ENCODE data around the gene NANOS3. TPM values are rescaled to one million over a fixed set of nuclear protein-coding genes. Genes with fewer than 3 reads are reported as not detected.
A peak's percentile ranks its signal among the peaks of the same experiment; 100 is the strongest.
"Not testable (repeated sequence)": the region's sequence is repeated elsewhere in the genome, so short reads cannot be mapped to it uniquely, and the experiment has no call there.

Gene NANOS3
- total and polyA plus RNA-seq, 5 donors from 2014 or later = not detected

DNA sequence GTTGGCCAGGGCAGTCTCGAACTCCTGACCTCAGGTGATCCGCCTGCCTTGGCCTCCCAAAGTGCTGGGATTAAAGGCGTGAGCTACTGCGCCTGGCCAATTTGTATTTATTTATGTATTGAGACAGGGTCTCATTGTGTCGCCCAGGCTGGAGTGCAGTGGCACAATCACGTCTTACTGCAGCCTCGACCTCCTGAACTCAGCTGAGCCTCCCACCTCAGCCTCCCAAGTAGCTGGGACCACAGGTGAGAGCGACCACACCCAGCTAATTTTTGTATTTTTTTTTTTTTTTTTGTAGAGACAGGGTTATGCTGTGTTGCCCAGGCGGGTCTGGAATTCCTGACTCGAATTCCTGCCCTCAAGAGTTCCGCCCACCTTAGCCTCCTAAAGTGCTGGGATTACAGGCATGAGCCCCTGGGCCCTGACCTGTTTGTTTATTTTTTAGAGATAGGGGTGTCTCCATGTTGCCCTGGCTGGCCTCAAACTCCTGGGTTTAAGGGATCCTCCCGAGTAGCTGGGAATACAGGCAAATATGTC lies 24.7 kb upstream of the NANOS3 start:
- not testable (repeated sequence) for H3K9me3 ChIP-seq (ENCODE audit: control insufficient read depth in 2 of 2, low read length in 2 of 2); DNase-seq; ATAC-seq (ENCODE audit: low read depth in 2 of 2); H3K36me3 Mint-ChIP-seq; H3K27ac Mint-ChIP-seq; H3K4me3 ChIP-seq (ENCODE audit: low read depth, low read length); H3K9me3 Mint-ChIP-seq; H3K4me3 Mint-ChIP-seq; H3K27ac ChIP-seq (ENCODE audit: insufficient read depth, low read length, poor library complexity, severe bottlenecking); H3K36me3 ChIP-seq (ENCODE audit: control insufficient read depth, insufficient read depth, low read length); H3K27me3 ChIP-seq (ENCODE audit: control insufficient read depth, insufficient read depth, low read length); H3K27me3 Mint-ChIP-seq
- H3K4me1 ChIP-seq (ENCODE audit: control insufficient read depth, insufficient read depth, low read length, poor library complexity, severe bottlenecking) = peaks cover 25% of the 10 kb centered on the region
- peaks cover 5 to 25% (median 12%) of the 10 kb centered on the region in 4 donors for H3K4me1 Mint-ChIP-seq

DNA sequence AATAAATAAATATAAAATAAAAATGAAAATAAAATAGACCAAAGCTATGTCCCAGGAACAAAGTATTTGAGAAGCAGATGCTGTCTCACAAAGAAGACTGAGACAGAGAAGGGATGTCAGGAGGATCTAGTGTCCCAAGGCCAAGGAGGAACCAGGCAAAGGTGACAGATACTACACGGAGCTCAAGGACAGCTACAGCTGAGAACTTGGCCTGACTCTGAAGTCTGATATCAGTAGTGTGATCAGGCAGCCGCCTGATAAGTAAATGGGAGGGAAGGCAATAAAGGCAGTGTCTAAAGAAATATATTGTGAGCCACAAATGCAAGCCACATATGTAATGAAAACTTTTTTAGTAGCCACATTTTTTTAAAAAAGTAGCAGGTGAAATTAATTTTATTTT lies 20.4 kb upstream of the NANOS3 start:
- no peak overlapping the region for H3K27ac ChIP-seq (ENCODE audit: insufficient read depth, low read length, poor library complexity, severe bottlenecking)
- Mint-ChIP-seq H3K27me3 (no peaks in the 10 kb centered on the region), H3K27ac (peak overlapping the region in 1 of 3 donors; percentile 7), H3K4me3 (no peak overlapping the region), H3K9me3 (no peaks in the 10 kb centered on the region), H3K36me3 (peaks cover 4% of the 10 kb centered on the region), H3K4me1 (peaks cover 0 to 15% (median 7%) of the 10 kb centered on the region in 4 donors)
- no peaks in the 10 kb centered on the region for H3K36me3 ChIP-seq (ENCODE audit: control insufficient read depth, insufficient read depth, low read length)
- no peak overlapping the region for H3K4me3 ChIP-seq (ENCODE audit: low read depth, low read length)
- no peaks in the 10 kb centered on the region for H3K27me3 ChIP-seq (ENCODE audit: control insufficient read depth, insufficient read depth, low read length)
- H3K9me3 ChIP-seq (ENCODE audit: control insufficient read depth in 2 of 2, low read length in 2 of 2) = no peaks in the 10 kb centered on the region
- DNase-seq (no peak), ATAC-seq (ENCODE audit: low read depth in 2 of 2) (no peak)
- H3K4me1 ChIP-seq (ENCODE audit: control insufficient read depth, insufficient read depth, low read length, poor library complexity, severe bottlenecking) = peaks cover 3% of the 10 kb centered on the region

DNA sequence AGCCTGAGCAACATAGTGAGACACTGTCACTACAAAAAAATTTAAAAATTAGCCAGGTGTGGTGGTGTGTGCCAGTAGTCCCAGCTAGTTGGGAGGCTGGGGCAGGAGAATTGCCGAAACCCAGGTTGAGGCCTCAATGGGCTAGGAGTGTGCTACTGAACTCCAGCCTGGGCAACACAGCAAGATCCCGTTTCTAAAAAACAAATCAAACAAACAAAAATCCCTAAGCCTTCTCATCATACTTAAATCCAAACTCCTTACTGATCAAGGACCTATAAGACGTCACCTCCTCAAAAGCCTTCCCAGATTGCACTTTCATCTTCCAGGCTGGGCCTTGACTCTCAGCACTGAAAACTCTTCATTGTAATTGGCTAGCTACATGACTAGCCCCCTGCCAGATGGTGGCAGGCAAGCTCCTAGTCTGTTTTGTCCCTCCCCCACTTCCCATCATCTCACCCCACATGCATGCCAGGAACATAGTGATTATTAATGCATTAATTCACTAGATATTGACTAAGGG lies 17.5 kb upstream of the NANOS3 start:
- DNase-seq (no peak), ATAC-seq (ENCODE audit: low read depth in 2 of 2) (no peak)
- Histone ChIP-seq H3K4me3 (ENCODE audit: low read depth, low read length) (no peak overlapping the region), H3K27me3 (ENCODE audit: control insufficient read depth, insufficient read depth, low read length) (peaks cover 5% of the 10 kb centered on the region), H3K9me3 (ENCODE audit: control insufficient read depth in 2 of 2, low read length in 2 of 2) (no peaks in the 10 kb centered on the region), H3K4me1 (ENCODE audit: control insufficient read depth, insufficient read depth, low read length, poor library complexity, severe bottlenecking) (peaks cover 15% of the 10 kb centered on the region), H3K27ac (ENCODE audit: insufficient read depth, low read length, poor library complexity, severe bottlenecking) (no peak overlapping the region), H3K36me3 (ENCODE audit: control insufficient read depth, insufficient read depth, low read length) (no peaks in the 10 kb centered on the region)
- peaks cover 4 to 40% (median 22%) of the 10 kb centered on the region in 4 donors for H3K4me1 Mint-ChIP-seq
- H3K4me3 Mint-ChIP-seq = peak overlapping the region in 2 of 4 donors; percentile 32 to 51
- H3K27ac Mint-ChIP-seq = peak overlapping the region in 1 of 3 donors; percentile 44
- H3K36me3 Mint-ChIP-seq = peaks cover 4% of the 10 kb centered on the region
- peaks cover 21% of the 10 kb centered on the region for H3K27me3 Mint-ChIP-seq
- no peaks in the 10 kb centered on the region for H3K9me3 Mint-ChIP-seq

DNA sequence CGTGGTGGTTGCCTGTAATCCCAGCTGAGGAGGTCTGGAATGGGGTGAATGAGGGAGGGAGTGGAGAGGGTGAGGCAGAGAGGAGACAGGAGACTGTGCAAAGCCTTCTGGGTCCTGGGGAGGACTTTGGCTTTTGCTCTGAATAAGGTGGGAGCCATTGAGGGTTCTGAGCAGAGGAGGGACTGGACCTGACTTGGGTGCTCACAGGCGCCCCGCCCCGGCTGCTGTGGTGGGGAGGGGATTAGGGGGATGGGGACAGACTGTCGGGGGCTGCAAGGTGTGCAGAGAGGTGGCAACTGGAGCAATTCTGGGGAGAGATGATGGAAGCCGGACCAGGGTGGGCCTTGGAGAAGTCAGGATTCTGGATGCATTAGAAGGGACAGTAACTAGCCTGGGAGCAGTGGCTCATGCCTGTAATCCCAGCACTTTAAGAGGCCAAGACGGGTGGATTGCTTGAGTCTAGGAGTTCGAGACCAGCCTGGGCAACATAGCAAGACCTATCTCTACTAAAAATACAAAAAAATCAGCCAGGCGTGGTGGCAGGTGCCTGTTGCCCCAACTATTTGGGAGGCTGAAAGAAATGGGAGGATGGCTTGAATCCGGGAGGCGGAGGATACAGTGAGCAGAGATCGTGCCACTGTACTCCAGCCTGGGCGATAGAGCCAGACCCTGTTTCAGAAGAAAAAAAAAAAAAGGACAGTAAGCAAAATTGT lies 16.1 kb upstream of the NANOS3 start:
- peak overlapping the region; percentile 66 to 98 (median 96) for H3K27ac Mint-ChIP-seq
- ATAC-seq (ENCODE audit: low read depth in 2 of 2) = no peak
- H3K36me3 ChIP-seq (ENCODE audit: control insufficient read depth, insufficient read depth, low read length) = no peaks in the 10 kb centered on the region
- peaks cover 24% of the 10 kb centered on the region for H3K27me3 Mint-ChIP-seq
- peaks cover 22% of the 10 kb centered on the region for H3K4me1 ChIP-seq (ENCODE audit: control insufficient read depth, insufficient read depth, low read length, poor library complexity, severe bottlenecking)
- H3K36me3 Mint-ChIP-seq = peaks cover 4% of the 10 kb centered on the region
- no peak for DNase-seq
- H3K27me3 ChIP-seq (ENCODE audit: control insufficient read depth, insufficient read depth, low read length) = peaks cover 7% of the 10 kb centered on the region
- H3K27ac ChIP-seq (ENCODE audit: insufficient read depth, low read length, poor library complexity, severe bottlenecking) = peak overlapping the region; percentile 97
- no peaks in the 10 kb centered on the region for H3K9me3 ChIP-seq (ENCODE audit: control insufficient read depth in 2 of 2, low read length in 2 of 2)
- peaks cover 6 to 43% (median 25%) of the 10 kb centered on the region in 4 donors for H3K4me1 Mint-ChIP-seq
- no peaks in the 10 kb centered on the region for H3K9me3 Mint-ChIP-seq
- peak overlapping the region; percentile 85 to 97 (median 92) for H3K4me3 Mint-ChIP-seq
- H3K4me3 ChIP-seq (ENCODE audit: low read depth, low read length) = peak overlapping the region; percentile 78

DNA sequence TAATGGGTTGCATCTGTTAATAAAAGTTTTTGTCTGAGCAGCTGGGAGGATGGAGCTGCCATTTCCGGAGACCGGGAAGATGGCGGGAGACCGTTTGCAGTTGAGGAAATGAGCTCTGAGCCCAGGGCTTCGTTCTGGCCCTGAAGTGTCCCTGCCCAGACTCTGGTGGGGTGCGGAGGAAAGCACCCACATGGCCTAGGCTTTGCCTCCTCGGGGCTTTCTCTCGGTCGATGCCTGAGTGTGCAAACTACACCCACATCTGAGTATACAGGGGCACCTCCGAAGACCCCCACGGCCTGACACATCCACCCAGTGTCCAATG lies 15.6 kb upstream of the NANOS3 start:
- peaks cover 6 to 46% (median 28%) of the 10 kb centered on the region in 4 donors for H3K4me1 Mint-ChIP-seq

DNA sequence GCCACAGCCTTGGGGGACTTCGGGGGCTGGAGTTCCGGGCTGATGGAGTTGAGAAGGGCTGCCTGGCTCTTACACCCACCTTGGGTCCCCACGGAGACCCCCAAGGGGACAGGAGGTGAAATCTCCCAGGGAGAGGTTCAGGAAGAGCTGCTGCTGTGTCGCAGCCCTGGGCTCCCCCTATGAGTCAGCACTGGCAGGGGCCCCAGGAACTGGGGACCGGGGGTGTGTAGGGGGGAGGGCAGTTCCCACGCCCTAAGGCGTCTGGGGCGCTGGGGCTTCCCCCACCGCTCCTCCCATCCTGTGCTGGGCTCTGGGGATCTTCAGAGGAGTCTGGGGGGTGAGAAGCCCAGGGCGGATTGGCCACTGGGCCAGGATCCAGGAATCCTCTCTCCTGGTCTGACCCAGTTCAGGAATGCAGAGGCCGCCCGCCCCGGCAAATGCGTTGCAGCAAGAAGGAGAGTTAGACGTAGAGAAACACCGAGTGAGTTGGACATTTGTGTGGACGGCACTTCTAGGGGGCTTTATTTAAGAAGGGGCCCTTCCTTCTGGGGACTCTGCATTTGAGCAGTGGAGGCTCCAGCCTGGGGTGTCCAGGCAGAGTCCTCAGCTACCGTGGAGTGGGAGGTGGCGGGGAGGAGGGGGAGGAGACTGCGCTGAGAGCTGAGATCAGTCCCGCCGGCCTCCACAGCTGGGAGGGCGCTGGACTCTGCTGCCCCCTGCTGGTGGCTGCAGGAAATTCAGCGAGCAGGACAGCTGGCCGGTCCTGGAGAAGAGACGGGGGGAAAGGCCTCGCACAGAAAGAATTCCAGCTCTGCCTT lies 15.0 kb upstream of the NANOS3 start:
- H3K4me3 ChIP-seq (ENCODE audit: low read depth, low read length) = peak overlapping the region; percentile 78
- ATAC-seq (ENCODE audit: low read depth in 2 of 2) (peak; percentile 84 to 86), DNase-seq (peak; percentile 83 to 87 (median 85))
- H3K4me1 ChIP-seq (ENCODE audit: control insufficient read depth, insufficient read depth, low read length, poor library complexity, severe bottlenecking) = peaks cover 27% of the 10 kb centered on the region
- Mint-ChIP-seq H3K4me1 (peaks cover 6 to 51% (median 29%) of the 10 kb centered on the region in 4 donors), H3K27ac (peak overlapping the region; percentile 93 to 98 (median 96)), H3K36me3 (peaks cover 4% of the 10 kb centered on the region), H3K27me3 (peaks cover 31% of the 10 kb centered on the region), H3K9me3 (peaks cover 0 to 1% (median 0%) of the 10 kb centered on the region in 7 donors), H3K4me3 (peak overlapping the region; percentile 85 to 97 (median 92))
- H3K36me3 ChIP-seq (ENCODE audit: control insufficient read depth, insufficient read depth, low read length) = no peaks in the 10 kb centered on the region
- no peaks in the 10 kb centered on the region for H3K9me3 ChIP-seq (ENCODE audit: control insufficient read depth in 2 of 2, low read length in 2 of 2)
- H3K27me3 ChIP-seq (ENCODE audit: control insufficient read depth, insufficient read depth, low read length) = peaks cover 15% of the 10 kb centered on the region
- peak overlapping the region; percentile 97 for H3K27ac ChIP-seq (ENCODE audit: insufficient read depth, low read length, poor library complexity, severe bottlenecking)

More for the DNA sequence above, 15.6 kb upstream of the NANOS3 start:
- H3K27me3 Mint-ChIP-seq = peaks cover 28% of the 10 kb centered on the region
- no peaks in the 10 kb centered on the region for H3K36me3 ChIP-seq (ENCODE audit: control insufficient read depth, insufficient read depth, low read length)
- DNase-seq (peak in 1 of 3 donors; percentile 13), ATAC-seq (ENCODE audit: low read depth in 2 of 2) (peak; percentile 4 to 5)
- H3K36me3 Mint-ChIP-seq = peaks cover 4% of the 10 kb centered on the region
- peaks cover 10% of the 10 kb centered on the region for H3K27me3 ChIP-seq (ENCODE audit: control insufficient read depth, insufficient read depth, low read length)
- H3K9me3 ChIP-seq (ENCODE audit: control insufficient read depth in 2 of 2, low read length in 2 of 2) = no peaks in the 10 kb centered on the region
- peaks cover 27% of the 10 kb centered on the region for H3K4me1 ChIP-seq (ENCODE audit: control insufficient read depth, insufficient read depth, low read length, poor library complexity, severe bottlenecking)
- H3K4me3 ChIP-seq (ENCODE audit: low read depth, low read length) = peak overlapping the region; percentile 78
- peak overlapping the region; percentile 97 for H3K27ac ChIP-seq (ENCODE audit: insufficient read depth, low read length, poor library complexity, severe bottlenecking)
- H3K27ac Mint-ChIP-seq = peak overlapping the region; percentile 66 to 98 (median 96)
- H3K9me3 Mint-ChIP-seq = peaks cover 0 to 1% (median 0%) of the 10 kb centered on the region in 7 donors
- H3K4me3 Mint-ChIP-seq = peak overlapping the region; percentile 85 to 97 (median 92)

DNA sequence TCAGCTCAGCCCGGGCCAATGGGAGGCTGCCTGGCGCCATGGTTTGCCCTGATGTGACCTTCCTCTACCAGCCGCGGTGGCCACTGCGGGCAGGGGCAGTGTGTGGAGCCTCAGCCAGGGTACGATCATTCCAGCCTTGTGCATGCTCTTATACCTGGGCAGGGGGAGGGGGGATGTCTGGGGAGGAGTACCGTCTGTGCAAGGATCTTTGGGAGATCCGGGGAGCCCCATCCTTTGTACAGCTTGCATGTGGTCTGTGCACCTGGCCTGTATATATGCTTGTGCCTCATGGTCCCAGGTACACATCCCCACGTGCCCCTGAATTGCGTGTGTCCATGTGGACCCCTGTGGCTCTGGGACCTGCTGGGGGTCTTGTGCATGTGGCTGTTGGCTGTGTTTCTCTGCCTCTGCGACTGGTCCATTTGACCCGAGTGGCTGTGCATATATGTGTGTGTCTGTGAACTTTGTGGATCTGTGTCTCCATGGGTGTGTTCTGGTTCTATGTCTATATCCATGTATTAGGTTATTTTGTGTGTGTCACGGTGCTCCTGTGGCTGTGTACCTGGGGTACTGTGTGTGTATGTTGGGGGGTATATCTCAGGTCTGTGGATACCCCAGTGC lies 12.8 kb upstream of the NANOS3 start:
- H3K4me1 Mint-ChIP-seq = peaks cover 6 to 51% (median 29%) of the 10 kb centered on the region in 4 donors
- H3K4me3 ChIP-seq (ENCODE audit: low read depth, low read length) = no peak overlapping the region
- H3K9me3 ChIP-seq (ENCODE audit: control insufficient read depth in 2 of 2, low read length in 2 of 2) = no peaks in the 10 kb centered on the region
- peak overlapping the region in 2 of 3 donors; percentile 73 to 95 for H3K27ac Mint-ChIP-seq
- H3K27me3 ChIP-seq (ENCODE audit: control insufficient read depth, insufficient read depth, low read length) = peaks cover 18% of the 10 kb centered on the region
- peaks cover 27% of the 10 kb centered on the region for H3K4me1 ChIP-seq (ENCODE audit: control insufficient read depth, insufficient read depth, low read length, poor library complexity, severe bottlenecking)
- H3K36me3 Mint-ChIP-seq = peaks cover 4% of the 10 kb centered on the region
- no peak for ATAC-seq (ENCODE audit: low read depth in 2 of 2)
- DNase-seq = no peak
- H3K9me3 Mint-ChIP-seq = peaks cover 0 to 1% (median 0%) of the 10 kb centered on the region in 7 donors
- H3K36me3 ChIP-seq (ENCODE audit: control insufficient read depth, insufficient read depth, low read length) = no peaks in the 10 kb centered on the region
- peak overlapping the region; percentile 81 to 87 (median 83) for H3K4me3 Mint-ChIP-seq
- H3K27ac ChIP-seq (ENCODE audit: insufficient read depth, low read length, poor library complexity, severe bottlenecking) = no peak overlapping the region
- H3K27me3 Mint-ChIP-seq = peaks cover 38% of the 10 kb centered on the region
